H1 (cell line): Measurements from ENCODE around the gene ZFAND2B. TPM values are rescaled to one million over a fixed set of nuclear protein-coding genes. Genes with fewer than 3 reads are reported as not detected.

Experiments
- CTCF ChIA-PET: fragments of 300-600 bp; sonication (Branson Sonifier 250); formaldehyde crosslinking; loops from one replicate; lab custom pipeline; 2021; ENCODE audit not compliant: partially characterized antibody; lab: Charles Lee
- POLR2A ChIA-PET: fragments of 300-600 bp; sonication (Branson Sonifier 250); formaldehyde crosslinking; loops from one replicate; lab custom pipeline; 2021; ENCODE audit warnings: inconsistent platforms; ENCODE audit not compliant: partially characterized antibody; lab: Charles Lee
- DNase-seq, 2 experiments: peaks; one replicate each; pipeline versions ENCODE4 v3.0.0 to v3.0.0-alpha.2; 2010 to 2022; ENCODE audit warnings: low spot score in 2 of 2, low read depth in 1 of 2, mixed read lengths in 1 of 2
- FAIRE-seq: peaks from 2 replicates; lab custom pipeline; 2011; peaks lifted over from hg19 to GRCh38; lab: Jason Lieb, UNC
- H2AFZ ChIP-seq: 2 replicates; pipeline ENCODE4 v1.8.1; 2012; ENCODE audit warnings: low read length, inconsistent platforms
- H2AK5ac ChIP-seq: 2 replicates; pipeline ENCODE4 v1.6.1; 2013; ENCODE audit warnings: low read depth, low read length
- H2BK120ac ChIP-seq: replicated peaks from 2 replicates; pipeline ENCODE3; 2013; ENCODE audit warnings: low read depth, low read length, inconsistent platforms
- H2BK12ac ChIP-seq: 2 replicates; pipeline ENCODE4 v1.6.1; 2013; ENCODE audit warnings: low read depth, low read length
- H2BK15ac ChIP-seq: 2 replicates; pipeline ENCODE4 v1.6.1; 2013; ENCODE audit warnings: low read length
- H2BK20ac ChIP-seq: 2 replicates; pipeline ENCODE4 v1.6.1; 2013; ENCODE audit warnings: low read length
- H2BK5ac ChIP-seq: 2 replicates; pipeline ENCODE4 v1.6.1; 2013; ENCODE audit warnings: low read depth, low read length
- H3K14ac ChIP-seq: 2 replicates; pipeline ENCODE4 v1.6.1; 2013; ENCODE audit warnings: inconsistent platforms; ENCODE audit not compliant: insufficient read length
- H3K18ac ChIP-seq: 2 replicates; pipeline ENCODE4 v1.6.1; 2013; ENCODE audit warnings: low read length; ENCODE audit errors: extremely low read depth
- H3K23ac ChIP-seq: 2 replicates; pipeline ENCODE4 v1.6.1; 2013; ENCODE audit warnings: inconsistent platforms; ENCODE audit not compliant: insufficient read length
- H3K23me2 ChIP-seq: 2 replicates; pipeline ENCODE4 v1.6.1; 2013; ENCODE audit warnings: low read depth, low read length
- H3K27ac ChIP-seq: 2 replicates; pipeline ENCODE4 v1.6.1; 2011; ENCODE audit warnings: low read depth, low read length, inconsistent platforms
- H3K27me3 ChIP-seq, 4 experiments: replicated peaks in 1 of 4; 1 replicate in 1 of 4; 2 replicates in 3 of 4; pipeline versions ENCODE4 v1.6.1 to v1.8.1; 2011 to 2013; ENCODE audit warnings: low read length in 3 of 4, mild to moderate bottlenecking in 3 of 4, inconsistent platforms in 2 of 4, mixed read lengths in 2 of 4, moderate library complexity in 1 of 4; ENCODE audit not compliant: control insufficient read depth in 3 of 4, insufficient read depth in 3 of 4; ENCODE audit errors: extremely low read depth in 1 of 4
- H3K36me3 ChIP-seq, 4 experiments: 2 replicates each; pipeline versions ENCODE4 v1.6.1 to v1.8.1; 2011 to 2013; ENCODE audit warnings: mild to moderate bottlenecking in 4 of 4, low read length in 3 of 4, moderate library complexity in 2 of 4, control low read depth in 1 of 4, inconsistent platforms in 1 of 4; ENCODE audit not compliant: insufficient read depth in 4 of 4, control insufficient read depth in 2 of 4
- H3K4ac ChIP-seq: replicated peaks from 2 replicates; pipeline ENCODE3; 2013; ENCODE audit warnings: low read length, low read depth, mixed read lengths, inconsistent platforms; ENCODE audit not compliant: insufficient read length
- H3K4me1 ChIP-seq, 4 experiments: replicated peaks in 1 of 4; 1 replicate in 1 of 4; 2 replicates in 3 of 4; pipeline versions ENCODE4 v1.6.1 to v1.8.1; 2011 to 2013; ENCODE audit warnings: low read length in 3 of 4, inconsistent platforms in 2 of 4, mixed read lengths in 1 of 4; ENCODE audit not compliant: insufficient read depth in 4 of 4, control insufficient read depth in 3 of 4
- H3K4me2 ChIP-seq, 2 experiments: 2 replicates each; pipeline versions ENCODE4 v1.6.1 to v1.8.1; 2011 to 2013; ENCODE audit warnings: low read depth in 2 of 2, low read length in 2 of 2, control low read depth in 1 of 2, inconsistent platforms in 1 of 2, mild to moderate bottlenecking in 1 of 2; ENCODE audit not compliant: insufficient read depth in 1 of 2
- H3K4me3 ChIP-seq, 4 experiments: fragments of 200-600, 300-600 bp in 1 of 4; sonication (generic), shearing (Covaris generic), sonication (Bioruptor Twin) in 1 of 4; 2 replicates each; pipeline versions ENCODE4 v1.5.1 to v1.8.1; 2011 to 2016; ENCODE audit warnings: low read length in 4 of 4, low read depth in 3 of 4, control low read depth in 2 of 4, inconsistent platforms in 2 of 4, mild to moderate bottlenecking in 2 of 4, mixed read lengths in 1 of 4, moderate library complexity in 1 of 4; ENCODE audit not compliant: insufficient read depth in 2 of 4; ENCODE audit errors: extremely low read depth in 1 of 4
- H3K56ac ChIP-seq: replicated peaks from 2 replicates; pipeline ENCODE3; 2013; ENCODE audit warnings: low read depth, mild to moderate bottlenecking, mixed read lengths, low read length, inconsistent platforms; ENCODE audit not compliant: insufficient read length
- H3K79me1 ChIP-seq: 2 replicates; pipeline ENCODE4 v1.6.1; 2013; ENCODE audit warnings: low read depth, low read length, control low read depth
- H3K79me2 ChIP-seq, 2 experiments: 2 replicates each; pipeline versions ENCODE4 v1.6.1 to v1.8.1; 2012 to 2013; ENCODE audit warnings: low read length in 2 of 2, mild to moderate bottlenecking in 2 of 2, inconsistent platforms in 1 of 2; ENCODE audit not compliant: insufficient read depth in 2 of 2, control insufficient read depth in 1 of 2
- H3K9ac ChIP-seq, 4 experiments: replicated peaks in 1 of 4; 1 replicate in 1 of 4; 2 replicates in 3 of 4; pipeline versions ENCODE4 v1.6.1 to v1.8.1; 2011 to 2013; ENCODE audit warnings: low read depth in 3 of 4, low read length in 3 of 4, control low read depth in 2 of 4, mild to moderate bottlenecking in 2 of 4, moderate library complexity in 2 of 4, inconsistent platforms in 1 of 4; ENCODE audit errors: extremely low read depth in 1 of 4
- H3K9me3 ChIP-seq, 2 experiments: 2 replicates each; pipeline versions ENCODE4 v1.6.1 to v1.8.1; 2012 to 2013; ENCODE audit warnings: mild to moderate bottlenecking in 2 of 2, moderate library complexity in 2 of 2, control low read depth in 1 of 2, inconsistent platforms in 1 of 2, low read depth in 1 of 2, low read length in 1 of 2, mixed read lengths in 1 of 2; ENCODE audit not compliant: insufficient read depth in 2 of 2
- H4K20me1 ChIP-seq, 2 experiments: replicated peaks in 1 of 2; 2 replicates each; pipeline versions ENCODE3 to v1.8.1; 2011 to 2013; ENCODE audit warnings: inconsistent platforms in 2 of 2, low read length in 2 of 2, mild to moderate bottlenecking in 1 of 2; ENCODE audit not compliant: insufficient read depth in 2 of 2, control insufficient read depth in 1 of 2
- H4K5ac ChIP-seq: 2 replicates; pipeline ENCODE4 v1.6.1; 2013; ENCODE audit warnings: low read length, low read depth, mixed read lengths, inconsistent platforms; ENCODE audit not compliant: insufficient read length
- H4K8ac ChIP-seq: 2 replicates; pipeline ENCODE4 v1.8.0; 2013; ENCODE audit warnings: mild to moderate bottlenecking, moderate library complexity, low read length, inconsistent platforms; ENCODE audit not compliant: insufficient read depth; ENCODE audit errors: extremely low read depth
- H4K91ac ChIP-seq: replicated peaks from 2 replicates; pipeline ENCODE3; 2013; ENCODE audit warnings: low read length, mixed read lengths, inconsistent platforms; ENCODE audit not compliant: insufficient read length
- EZH2 ChIP-seq: fragments of 200-600 bp; sonication (generic); IDR thresholded peaks from 2 replicates; pipeline ENCODE4 v1.7.1; 2012; ENCODE audit warnings: low read depth, mild to moderate bottlenecking, moderate library complexity, low read length, inconsistent platforms; ENCODE audit not compliant: severe bottlenecking
- POLR2A ChIP-seq, 2 experiments: IDR thresholded peaks; 1 replicate in 1 of 2; 2 replicates in 1 of 2; pipeline ENCODE4 v1.6.1; 2011; ENCODE audit warnings: low read depth in 2 of 2, low read length in 2 of 2, mild to moderate bottlenecking in 2 of 2; ENCODE audit errors: control extremely low read depth in 1 of 2
- SAP30 ChIP-seq: fragments of 300-600 bp; sonication (generic); IDR thresholded peaks from 2 replicates; pipeline ENCODE4 v1.7.1; 2012; ENCODE audit warnings: low read length, moderate library complexity, mild to moderate bottlenecking, inconsistent platforms; ENCODE audit not compliant: insufficient read depth, insufficient replicate concordance
- SIN3A ChIP-seq, 2 experiments: IDR thresholded peaks in 1 of 2; conservative IDR thresholded peaks in 1 of 2; 2 replicates each; pipeline ENCODE4 v1.6.1; 2011 to 2012; ENCODE audit warnings: low read length in 2 of 2, improper control_type of control experiment in 1 of 2, low read depth in 1 of 2, mild to moderate bottlenecking in 1 of 2
- WGBS, 2 experiments: shearing (Covaris generic) in 1 of 2; methylation state at CpG; one replicate each; pipeline versions ENCODE4 v1.1.6 to v1.1.7; 2013 to 2015; ENCODE audit warnings: low lambda C conversion rate in 2 of 2, mixed read lengths in 2 of 2, inconsistent platforms in 1 of 2, low coverage in 1 of 2, missing lambda C conversion rate in 1 of 2; ENCODE audit not compliant: insufficient replicate concordance in 2 of 2, insufficient coverage in 1 of 2, insufficient read length in 1 of 2; ENCODE audit errors: extremely low coverage in 1 of 2, missing lambda C conversion rate in 1 of 2; 5-methylcytosine and 5-hydroxymethylcytosine counted together
- polyA plus RNA-seq, 7 experiments: library from polyadenylated mRNA; depleted of rRNA in 3 of 7; stranded (reverse) in 5 of 7; unstranded in 2 of 7; fragments of >200 nt in 5 of 7; fragments of 200-250 nt in 2 of 7; gene quantifications; 1 replicate in 5 of 7; 2 replicates in 1 of 7; 4 replicates in 1 of 7; pipeline versions ENCODE4 v1.2.1 to v1.2.3, GENCODE V29; 2011 to 2013; ENCODE audit warnings: missing spikeins in 2 of 7, mixed read lengths in 2 of 7
- total RNA-seq: library from RNA; stranded (reverse); fragmentation: NEBNext Ultra II Directional; extraction: Animal tissue kit (Norgen Biotek cat#: 25700); gene quantifications from 2 replicates; pipeline ENCODE4 v1.2.1, GENCODE V29; 2021

The ZFAND2B gene
- total and polyA plus RNA-seq, 2 of the 8 experiments (the other 6 are each of a cell fraction or from before 2014, with no cell fraction given), result 16.0 to 17.9 TPM

- Histone ChIP-seq H3K79me2 (peaks cover 0 to 12% of the 10 kb centered on the region in 2 experiments; a peak in 2 of 4 replicates), H3K9me3 (no peaks in the 10 kb centered on the region), H3K27ac (peak overlapping the region; percentile 65; the same call in 1 of the 2 replicates), H3K23me2 (peaks cover 7% of the 10 kb centered on the region; the same call in 1 of the 2 replicates), H2BK120ac (no peak overlapping the region), H3K14ac (no peak overlapping the region), H3K4me3 (peak overlapping the region; percentile 82 to 97 (median 92)), H2AK5ac (no peak overlapping the region), H2BK12ac (peak overlapping the region; percentile 2; the same call in 1 of the 2 replicates), H2AFZ (no peak overlapping the region), H3K36me3 (peaks cover 24 to 48% (median 37%) of the 10 kb centered on the region in 4 experiments), H2BK15ac (no peak overlapping the region), H3K4ac (no peak overlapping the region), H3K56ac (peak overlapping the region; percentile 1), H3K23ac (no peak overlapping the region), H3K18ac (peak overlapping the region; percentile 26; the same call in 1 of the 2 replicates), H2BK5ac (peak overlapping the region; percentile 41; the same call in 1 of the 2 replicates), H3K4me2 (peak overlapping the region; percentile 88 to 91), H3K4me1 (peaks cover 0 to 6% (median 3%) of the 10 kb centered on the region in 4 experiments; a peak in 5 of 7 replicates), H4K5ac (peak overlapping the region; percentile 39), H3K79me1 (no peaks in the 10 kb centered on the region; the same call in 1 of the 2 replicates), H3K27me3 (no peaks in the 10 kb centered on the region), H4K8ac (peak overlapping the region; percentile 88; the same call in 1 of the 2 replicates), H2BK20ac (no peak overlapping the region), H4K20me1 (no peaks in the 10 kb centered on the region), H3K9ac (peak overlapping the region; percentile 82 to 96 (median 86)), H4K91ac (no peak overlapping the region)
- CTCF ChIA-PET, result interaction anchor here (0.8 to 4.9 kb wide), 8 partner anchors 15 to 123 kb away, joined by 3 to 23 read pairs (median 4); partner anchors contain the start of genes GLB1L and STK16
- peak in 1 of 2 experiments; percentile 56 for DNase-seq
- POLR2A ChIA-PET, result interaction anchor here (0.7 to 4.6 kb wide), 16 partner anchors 8 to 78 kb away, joined by 3 to 57 read pairs (median 6); partner anchors contain the start of genes ABCB6, CNPPD1, GLB1L and STK16
- TF ChIP-seq SAP30, result peak; percentile 76
- TF ChIP-seq EZH2, result no peak
- TF ChIP-seq POLR2A (IDR thresholded peaks at IDR 0.05; ENCODE audit: control extremely low read depth in 1 of 2, low read depth in 2 of 2, low read length in 2 of 2), result peak in 1 of 2 experiments; percentile 24; a peak in 2 of 3 replicates
- peak in 1 of 2 experiments; percentile 26; a peak in 1 of 4 replicates for TF ChIP-seq SIN3A (conservative IDR thresholded peaks at IDR 0.05 in 1 of 2, IDR thresholded peaks at IDR 0.05 in 1 of 2; ENCODE audit: low read depth in 1 of 2, low read length in 2 of 2)
- 4% methylated on average over 24 of the region's 24 CpGs; no CpG with 5 or more reads in 1 of the 2 experiments for WGBS, 2 experiments
- no peak for FAIRE-seq
These were observed 23.5 kb downstream of the ZFAND2B start for GRCh38 chr2:219230059-219230540.
